Measurements from ENCODE around the gene GLT6D1.

Gene GLT6D1

DNA sequence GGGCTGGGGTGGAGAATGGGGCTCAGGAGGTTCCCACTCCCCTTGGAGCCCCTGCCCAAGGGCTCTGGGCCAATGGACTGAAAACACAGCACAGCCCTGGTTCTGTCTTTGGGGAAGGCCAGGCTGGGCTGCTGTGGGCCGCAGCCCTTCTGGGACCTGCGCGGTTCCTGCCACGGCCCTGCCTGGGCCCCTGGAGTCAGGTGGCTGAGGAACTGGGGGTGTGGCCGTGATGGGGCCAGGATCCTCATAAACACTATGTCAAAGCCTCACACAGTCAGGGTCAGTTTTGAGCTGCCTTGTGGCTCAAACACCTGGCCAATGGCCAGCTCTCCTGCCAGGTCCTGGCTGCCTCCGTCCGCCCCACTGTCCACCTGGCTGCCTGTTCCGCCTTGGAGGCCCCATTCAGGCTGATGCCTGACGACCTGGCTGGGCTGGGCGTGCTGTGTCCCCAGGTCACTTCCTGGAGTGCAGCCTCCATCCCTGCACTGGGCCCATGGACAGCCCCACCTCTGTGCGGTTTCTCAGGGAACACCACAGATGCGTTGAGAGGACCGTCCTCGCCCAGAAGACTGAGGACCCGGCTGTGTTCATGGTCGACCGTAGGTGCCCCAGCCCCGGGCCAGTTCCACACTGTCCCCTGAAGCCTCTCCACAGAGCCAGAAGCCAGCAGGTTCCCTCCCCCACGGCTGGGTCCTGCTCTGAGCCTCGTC, 50.3 kb downstream of the GLT6D1 start:
- Histone ChIP-seq H3K27ac (replicated peaks) (no peak overlapping the region), H3K4me3 (replicated peaks; ENCODE audit: insufficient read depth, low read length) (no peak overlapping the region), H3K27me3 (ENCODE audit: insufficient read depth, poor library complexity, severe bottlenecking) (peaks cover 2% of the 10 kb centered on the region)
- no peak for DNase-seq (ENCODE audit: low read depth in 1 of 2, low spot score in 1 of 2)
- TF ChIP-seq, protein P1, sequence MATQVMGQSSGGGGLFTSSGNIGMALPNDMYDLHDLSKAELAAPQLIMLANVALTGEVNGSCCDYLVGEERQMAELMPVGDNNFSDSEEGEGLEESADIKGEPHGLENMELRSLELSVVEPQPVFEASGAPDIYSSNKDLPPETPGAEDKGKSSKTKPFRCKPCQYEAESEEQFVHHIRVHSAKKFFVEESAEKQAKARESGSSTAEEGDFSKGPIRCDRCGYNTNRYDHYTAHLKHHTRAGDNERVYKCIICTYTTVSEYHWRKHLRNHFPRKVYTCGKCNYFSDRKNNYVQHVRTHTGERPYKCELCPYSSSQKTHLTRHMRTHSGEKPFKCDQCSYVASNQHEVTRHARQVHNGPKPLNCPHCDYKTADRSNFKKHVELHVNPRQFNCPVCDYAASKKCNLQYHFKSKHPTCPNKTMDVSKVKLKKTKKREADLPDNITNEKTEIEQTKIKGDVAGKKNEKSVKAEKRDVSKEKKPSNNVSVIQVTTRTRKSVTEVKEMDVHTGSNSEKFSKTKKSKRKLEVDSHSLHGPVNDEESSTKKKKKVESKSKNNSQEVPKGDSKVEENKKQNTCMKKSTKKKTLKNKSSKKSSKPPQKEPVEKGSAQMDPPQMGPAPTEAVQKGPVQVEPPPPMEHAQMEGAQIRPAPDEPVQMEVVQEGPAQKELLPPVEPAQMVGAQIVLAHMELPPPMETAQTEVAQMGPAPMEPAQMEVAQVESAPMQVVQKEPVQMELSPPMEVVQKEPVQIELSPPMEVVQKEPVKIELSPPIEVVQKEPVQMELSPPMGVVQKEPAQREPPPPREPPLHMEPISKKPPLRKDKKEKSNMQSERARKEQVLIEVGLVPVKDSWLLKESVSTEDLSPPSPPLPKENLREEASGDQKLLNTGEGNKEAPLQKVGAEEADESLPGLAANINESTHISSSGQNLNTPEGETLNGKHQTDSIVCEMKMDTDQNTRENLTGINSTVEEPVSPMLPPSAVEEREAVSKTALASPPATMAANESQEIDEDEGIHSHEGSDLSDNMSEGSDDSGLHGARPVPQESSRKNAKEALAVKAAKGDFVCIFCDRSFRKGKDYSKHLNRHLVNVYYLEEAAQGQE (IDR thresholded peaks at IDR 0.05; ENCODE audit: insufficient replicate concordance, low read depth), result no peak
- TF ChIP-seq, protein P2, sequence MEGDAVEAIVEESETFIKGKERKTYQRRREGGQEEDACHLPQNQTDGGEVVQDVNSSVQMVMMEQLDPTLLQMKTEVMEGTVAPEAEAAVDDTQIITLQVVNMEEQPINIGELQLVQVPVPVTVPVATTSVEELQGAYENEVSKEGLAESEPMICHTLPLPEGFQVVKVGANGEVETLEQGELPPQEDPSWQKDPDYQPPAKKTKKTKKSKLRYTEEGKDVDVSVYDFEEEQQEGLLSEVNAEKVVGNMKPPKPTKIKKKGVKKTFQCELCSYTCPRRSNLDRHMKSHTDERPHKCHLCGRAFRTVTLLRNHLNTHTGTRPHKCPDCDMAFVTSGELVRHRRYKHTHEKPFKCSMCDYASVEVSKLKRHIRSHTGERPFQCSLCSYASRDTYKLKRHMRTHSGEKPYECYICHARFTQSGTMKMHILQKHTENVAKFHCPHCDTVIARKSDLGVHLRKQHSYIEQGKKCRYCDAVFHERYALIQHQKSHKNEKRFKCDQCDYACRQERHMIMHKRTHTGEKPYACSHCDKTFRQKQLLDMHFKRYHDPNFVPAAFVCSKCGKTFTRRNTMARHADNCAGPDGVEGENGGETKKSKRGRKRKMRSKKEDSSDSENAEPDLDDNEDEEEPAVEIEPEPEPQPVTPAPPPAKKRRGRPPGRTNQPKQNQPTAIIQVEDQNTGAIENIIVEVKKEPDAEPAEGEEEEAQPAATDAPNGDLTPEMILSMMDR (IDR thresholded peaks at IDR 0.05; ENCODE audit: insufficient read depth, low read length), result no peak
- TF ChIP-seq GABPA (IDR thresholded peaks at IDR 0.05; ENCODE audit: low read depth) (no peak), POLR2AphosphoS5 (IDR thresholded peaks at IDR 0.05; ENCODE audit: low read depth) (no peak), SPI1 (IDR thresholded peaks at IDR 0.05; ENCODE audit: borderline replicate concordance, low read depth) (no peak)

DNA sequence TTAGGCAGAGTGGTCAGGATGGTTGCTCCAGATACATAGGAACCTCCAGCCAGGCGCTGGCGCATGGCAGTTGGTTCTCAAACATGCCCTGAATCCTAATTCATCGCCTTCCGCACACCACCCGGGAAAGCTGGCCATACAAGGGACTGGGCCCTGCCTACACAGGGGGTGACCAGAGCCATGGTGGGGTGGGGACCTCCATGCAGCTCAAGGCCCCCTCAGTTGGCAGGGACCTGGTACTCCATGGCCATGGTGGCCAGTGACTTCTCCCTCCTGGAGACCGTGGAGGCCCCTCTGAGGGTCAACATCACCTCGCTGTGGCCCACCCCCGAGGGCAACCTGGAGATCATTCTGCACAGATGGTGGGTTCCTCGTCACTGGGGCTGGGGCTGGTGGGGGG, 51.0 kb downstream of the GLT6D1 start:
- TF ChIP-seq, protein P1 (IDR thresholded peaks at IDR 0.05; ENCODE audit: insufficient replicate concordance, low read depth), result no peak
- TF ChIP-seq, protein P2 (IDR thresholded peaks at IDR 0.05; ENCODE audit: insufficient read depth, low read length), result no peak
- TF ChIP-seq GABPA (IDR thresholded peaks at IDR 0.05; ENCODE audit: low read depth), result no peak
- no peak for TF ChIP-seq SPI1 (IDR thresholded peaks at IDR 0.05; ENCODE audit: borderline replicate concordance, low read depth)
- no peak for TF ChIP-seq POLR2AphosphoS5 (IDR thresholded peaks at IDR 0.05; ENCODE audit: low read depth)
- Histone ChIP-seq H3K27me3 (ENCODE audit: insufficient read depth, poor library complexity, severe bottlenecking) (peaks cover 2% of the 10 kb centered on the region), H3K27ac (replicated peaks) (no peak overlapping the region), H3K4me3 (replicated peaks; ENCODE audit: insufficient read depth, low read length) (no peak overlapping the region)
- DNase-seq (ENCODE audit: low read depth in 1 of 2, low spot score in 1 of 2), result no peak

DNA sequence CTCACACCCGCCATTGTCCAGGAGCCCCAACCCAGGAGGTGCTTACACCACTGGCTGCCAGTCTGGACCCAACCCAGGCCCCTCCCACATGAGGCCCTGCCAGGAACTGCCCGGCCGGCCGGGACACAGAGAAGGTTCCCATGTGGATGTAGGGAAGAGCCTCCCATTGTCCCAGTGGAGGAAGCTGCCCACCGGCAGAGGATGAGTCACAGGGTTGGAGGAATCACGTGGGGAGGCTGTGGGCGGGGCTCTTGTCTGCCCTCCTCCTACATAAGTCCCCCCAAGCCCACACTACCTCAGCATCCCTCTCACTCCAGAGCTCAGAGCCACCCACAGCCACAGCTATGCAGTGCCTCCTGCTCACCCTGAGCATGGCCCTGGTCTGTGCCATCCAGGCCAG, 51.7 kb downstream of the GLT6D1 start:
- Histone ChIP-seq H3K4me3 (replicated peaks; ENCODE audit: insufficient read depth, low read length) (no peak overlapping the region), H3K27ac (replicated peaks) (no peak overlapping the region), H3K27me3 (ENCODE audit: insufficient read depth, poor library complexity, severe bottlenecking) (peaks cover 2% of the 10 kb centered on the region)
- TF ChIP-seq GABPA (IDR thresholded peaks at IDR 0.05; ENCODE audit: low read depth), result no peak
- TF ChIP-seq POLR2AphosphoS5 (IDR thresholded peaks at IDR 0.05; ENCODE audit: low read depth), result no peak
- TF ChIP-seq, protein P1 (IDR thresholded peaks at IDR 0.05; ENCODE audit: insufficient replicate concordance, low read depth), result no peak
- DNase-seq (ENCODE audit: low read depth in 1 of 2, low spot score in 1 of 2), result no peak
